ENCODE results near the gene SORCS2.

Gene SORCS2

DNA sequence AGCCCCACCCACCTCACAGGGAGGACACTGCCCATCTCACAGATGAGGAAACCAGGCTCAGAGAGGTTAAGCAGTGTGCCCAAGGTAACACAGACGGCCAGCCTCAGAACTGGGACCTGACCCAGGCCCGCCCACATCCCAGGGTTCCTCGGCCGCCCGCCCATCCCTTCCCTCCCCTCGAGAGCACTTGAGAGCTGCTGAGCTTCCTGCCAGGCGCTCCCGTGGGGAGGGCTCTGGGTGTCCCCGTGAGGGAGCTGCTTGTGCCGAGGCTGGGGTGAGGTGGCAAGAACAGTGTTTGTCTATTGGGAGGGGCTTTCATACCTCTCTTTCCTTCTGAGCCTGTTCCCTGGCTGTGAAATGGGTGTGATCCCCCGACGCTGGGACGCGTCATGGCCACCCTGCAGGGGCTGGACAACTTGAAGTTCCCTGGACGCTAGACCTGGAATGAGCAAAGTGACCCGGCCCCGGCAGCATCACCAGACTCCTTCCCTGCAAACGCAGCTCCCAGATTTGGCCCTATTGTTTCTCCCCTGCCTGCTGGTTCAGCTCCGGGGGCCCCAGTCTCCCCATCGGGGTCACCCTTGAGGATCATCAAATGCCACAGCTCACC, 542.4 kb downstream of the SORCS2 start:
- no peak for DNase-seq (ENCODE audit: low spot score)

DNA sequence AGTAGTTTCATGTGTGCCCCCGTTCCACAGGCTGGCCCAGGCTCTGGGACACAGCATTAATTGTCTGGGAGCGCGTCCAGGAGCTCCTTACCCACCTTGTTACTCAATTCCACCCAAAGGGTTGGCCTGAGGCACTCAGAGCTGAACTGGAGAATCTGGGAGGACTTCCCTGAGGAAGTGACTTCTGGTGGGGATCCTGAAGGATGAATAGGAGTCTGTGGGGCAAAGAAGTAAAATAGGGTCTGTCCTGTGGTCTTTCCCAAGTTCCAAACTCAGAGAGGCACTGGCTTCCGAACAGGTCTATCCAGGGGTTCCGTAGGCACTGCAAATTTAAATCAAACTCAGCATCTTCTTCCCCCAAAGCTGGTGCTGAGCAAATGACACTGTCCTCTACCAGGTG, 543.1 kb downstream of the SORCS2 start:
- DNase-seq (ENCODE audit: low spot score), result no peak

DNA sequence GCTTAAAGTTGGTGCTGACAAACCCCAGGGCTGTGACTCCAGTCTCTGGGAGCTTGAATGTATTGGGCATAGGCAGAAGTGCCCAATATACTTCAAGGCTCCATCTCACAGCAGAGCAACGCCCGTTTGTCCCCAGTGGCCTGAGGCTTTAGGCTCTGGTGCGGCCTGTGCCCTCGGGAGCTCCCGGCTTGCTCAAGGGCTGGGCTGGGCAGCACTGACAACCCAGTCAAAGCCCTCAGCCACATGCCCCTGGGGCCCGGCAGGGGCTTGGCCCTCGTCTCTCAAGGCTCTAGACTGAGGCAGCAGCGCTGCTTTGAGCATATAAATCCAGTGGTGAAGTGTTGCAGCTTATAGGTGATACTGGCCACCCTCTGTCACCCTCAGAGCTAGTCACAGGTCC, 543.6 kb downstream of the SORCS2 start:
- no peak for DNase-seq (ENCODE audit: low spot score)

DNA sequence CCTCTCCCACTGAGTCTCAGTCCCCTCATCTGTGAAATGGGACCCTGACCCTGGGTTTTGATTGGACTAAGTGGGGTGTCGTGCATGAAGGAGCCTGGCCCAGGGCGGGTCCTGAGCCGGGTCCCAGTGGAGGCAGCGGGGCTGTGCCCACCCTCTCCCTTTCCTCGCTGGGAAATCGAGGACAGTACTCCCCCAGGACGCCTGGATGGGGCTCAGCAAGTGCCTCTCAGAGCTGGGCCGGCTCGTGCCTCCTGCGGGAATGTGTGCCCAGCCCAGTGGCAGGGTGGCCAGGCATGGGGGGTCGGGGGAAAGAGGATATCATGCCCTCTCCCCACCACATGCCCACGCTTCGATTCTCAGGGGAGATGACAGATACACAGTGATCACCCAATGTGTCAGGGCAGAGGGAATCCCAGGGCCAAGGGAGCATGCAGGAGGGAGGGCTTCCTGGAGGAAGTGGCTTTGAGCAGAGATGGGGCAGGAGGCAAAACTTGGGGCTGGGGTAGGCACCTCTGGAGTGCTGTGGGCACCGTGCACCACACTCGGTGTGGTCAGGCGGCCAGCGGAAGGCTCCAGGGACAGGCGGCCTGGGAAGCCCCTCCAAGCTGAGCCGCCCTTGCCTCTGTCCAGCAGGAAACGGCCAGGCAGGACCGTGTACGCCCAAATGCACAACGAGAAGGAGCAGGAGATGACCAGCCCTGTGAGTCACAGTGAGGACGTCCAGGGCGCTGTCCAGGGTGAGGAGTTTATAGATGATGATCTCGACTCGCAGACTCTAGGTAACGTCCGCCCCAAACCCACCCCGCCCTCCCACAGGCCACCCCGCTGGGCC, 544.3 kb downstream of the SORCS2 start:
- no peak for DNase-seq (ENCODE audit: low spot score)

DNA sequence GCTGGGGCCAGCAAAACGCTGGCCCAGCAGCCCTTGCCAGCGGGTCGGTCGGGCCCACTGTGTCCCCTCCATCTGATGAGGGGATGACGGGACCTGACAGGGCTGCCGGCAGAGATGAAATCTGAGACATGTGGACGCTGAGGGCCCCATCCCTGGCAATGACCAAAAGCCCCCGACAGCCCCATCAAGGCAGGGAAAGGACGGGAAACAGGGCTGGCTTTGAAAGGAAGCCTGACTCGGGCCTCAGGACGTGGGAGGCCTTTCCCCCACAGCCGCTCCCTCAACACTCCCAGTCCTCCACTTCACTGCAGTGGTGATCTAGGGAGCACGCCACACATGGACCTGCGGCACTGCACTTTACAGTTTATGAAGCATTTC, 544.9 kb downstream of the SORCS2 start:
- no peak for DNase-seq (ENCODE audit: low spot score)

DNA sequence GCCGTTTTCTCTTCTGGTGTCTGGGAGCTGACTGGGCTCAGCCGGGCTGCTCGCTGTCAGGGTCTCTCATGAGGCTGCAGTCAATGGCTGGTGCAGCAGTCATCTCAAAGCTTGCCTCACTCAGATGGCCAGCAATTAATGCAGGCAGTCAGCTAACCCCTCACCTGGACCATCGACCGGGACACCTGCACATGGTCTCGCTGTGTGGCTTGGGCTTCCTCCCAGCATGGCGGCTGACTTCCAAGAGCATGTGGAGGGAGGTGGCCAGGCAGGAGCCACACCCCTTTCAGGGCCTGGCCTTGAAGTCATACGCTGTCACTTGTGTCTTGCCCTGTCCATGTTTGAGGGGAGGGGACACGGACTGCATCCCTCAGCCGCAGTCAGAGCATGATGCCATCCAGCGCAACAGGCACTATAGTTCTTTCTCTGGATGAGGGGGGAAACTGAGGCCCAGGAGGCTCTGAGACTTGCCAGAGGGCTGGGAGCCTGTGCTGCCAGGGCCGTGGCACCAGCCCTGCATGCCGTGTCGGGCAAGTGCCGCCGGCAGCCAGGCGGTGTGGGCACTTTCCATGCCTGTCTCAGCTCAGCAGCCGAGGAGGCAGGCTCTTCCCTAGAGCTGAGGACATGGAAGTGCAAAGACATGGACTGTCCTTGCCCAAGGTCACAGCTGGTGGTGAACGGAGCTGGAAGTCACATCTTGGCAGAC, 545.6 kb downstream of the SORCS2 start:
- no peak for DNase-seq (ENCODE audit: low spot score)

DNA sequence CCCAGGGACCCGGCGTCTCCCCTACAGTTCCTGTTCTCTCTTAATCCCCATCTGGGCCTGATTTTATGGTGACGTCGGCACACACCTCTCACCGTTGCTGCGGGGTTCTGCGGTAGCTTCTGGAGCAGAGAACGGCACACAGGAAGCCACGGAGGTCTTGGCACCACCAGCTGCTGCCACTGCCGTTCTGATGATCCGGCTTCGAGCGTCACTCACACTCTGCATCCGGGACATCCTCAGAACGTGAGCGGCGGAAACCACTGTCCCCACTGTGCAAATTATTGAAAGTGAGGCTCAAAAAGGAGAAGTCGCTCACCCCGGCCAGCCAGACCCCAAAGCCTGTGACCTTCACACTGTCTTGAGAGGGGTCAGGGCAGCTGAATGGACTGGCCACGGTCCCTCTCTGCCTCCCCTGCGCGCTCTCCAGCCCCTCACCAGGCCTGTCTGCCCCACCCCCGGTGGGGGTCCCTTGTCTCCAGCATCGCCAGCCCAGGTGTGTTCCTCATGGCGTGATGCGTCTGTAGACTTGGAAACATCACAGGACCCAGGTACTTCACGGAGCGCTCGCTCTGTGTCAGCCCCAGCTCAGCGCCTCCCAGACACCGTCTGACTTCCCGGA, 546.2 kb downstream of the SORCS2 start:
- no peak for DNase-seq (ENCODE audit: low spot score)

DNA sequence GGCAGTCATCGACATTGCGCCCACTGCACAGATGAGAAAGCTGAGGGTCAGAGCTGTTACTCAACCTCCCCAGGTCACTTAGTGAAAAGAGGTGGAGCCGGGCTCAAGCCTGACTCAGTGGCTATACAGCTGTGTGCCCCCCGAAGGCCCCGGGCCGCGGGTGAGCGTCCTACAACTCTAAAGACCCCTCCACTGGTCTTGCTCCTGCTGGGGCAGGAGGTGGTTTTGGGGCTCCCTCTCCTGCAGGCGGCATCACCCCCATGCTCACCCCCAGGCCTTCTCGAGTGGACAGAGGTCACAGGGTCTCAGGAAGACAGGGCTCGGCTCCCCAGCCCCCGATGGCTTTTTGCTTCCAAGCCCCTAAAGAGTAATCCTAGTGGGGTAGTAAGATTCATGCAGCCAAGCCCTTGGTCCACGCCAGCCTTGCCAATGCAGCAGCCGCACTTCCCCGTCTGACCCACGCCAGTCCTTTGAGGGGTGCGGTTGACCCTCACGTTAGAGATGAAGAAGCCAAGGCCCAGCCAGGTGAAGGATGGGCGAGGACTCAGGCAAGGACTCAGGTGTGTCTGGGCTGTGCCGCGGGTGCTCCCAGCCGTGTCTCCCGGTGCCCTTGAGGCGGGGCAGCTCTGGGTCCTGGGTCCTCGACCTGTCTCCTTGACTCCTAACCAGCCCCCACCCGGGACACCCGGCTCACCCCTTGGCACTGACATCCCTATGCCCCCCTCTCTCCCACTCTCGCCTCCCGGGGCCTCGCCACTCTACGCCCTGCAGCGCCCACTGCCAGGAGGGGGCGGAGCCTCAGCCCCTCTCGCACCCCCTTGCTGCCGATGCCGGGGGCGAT, 547.0 kb downstream of the SORCS2 start:
- no peak for DNase-seq (ENCODE audit: low spot score)

DNA sequence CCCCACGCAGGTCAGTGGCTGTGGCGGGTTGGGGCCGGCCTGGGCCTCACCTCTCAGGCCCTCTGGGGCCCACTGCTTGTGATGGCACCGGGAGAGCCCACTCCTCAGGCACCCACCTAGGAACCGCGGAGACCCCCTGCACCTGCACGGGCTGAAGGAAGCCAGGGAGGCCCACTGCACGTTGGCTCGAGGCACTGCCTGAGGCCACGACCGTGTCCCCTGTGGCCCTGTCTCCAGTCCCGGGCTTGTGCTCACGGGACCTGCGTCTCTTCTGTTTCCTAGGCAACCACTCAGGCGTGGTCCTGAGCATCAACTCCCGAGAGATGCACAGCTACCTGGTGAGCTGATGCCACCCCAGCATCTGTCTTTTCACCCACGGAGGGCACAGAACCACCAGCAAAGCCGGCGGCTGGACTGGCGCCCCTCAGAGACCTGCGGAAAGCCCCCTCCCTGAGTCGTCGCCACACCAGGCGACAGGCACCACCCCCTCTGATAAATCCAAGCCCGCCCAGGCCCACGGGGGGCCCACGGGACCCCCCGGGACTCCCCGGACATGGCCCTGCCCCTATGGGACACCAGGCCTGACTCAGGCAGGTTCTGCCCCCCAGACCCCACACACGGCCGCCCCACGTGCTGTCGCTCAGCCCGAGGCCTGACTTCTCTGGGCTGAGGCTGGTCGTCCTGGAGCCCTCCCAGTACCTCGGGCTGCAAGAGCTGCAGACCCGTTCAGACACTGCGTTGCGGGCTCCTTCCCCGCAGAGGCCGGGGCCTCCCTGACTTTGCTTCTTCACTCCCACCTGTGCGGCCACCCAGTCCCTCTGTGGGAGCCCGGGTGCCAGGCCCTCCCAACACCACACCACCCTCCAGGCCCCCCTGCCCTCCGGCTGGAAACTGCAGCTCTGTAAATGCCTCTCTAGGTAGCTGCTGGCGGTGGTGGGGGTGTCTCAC, 547.9 kb downstream of the SORCS2 start:
- DNase-seq (ENCODE audit: low spot score), result no peak

DNA sequence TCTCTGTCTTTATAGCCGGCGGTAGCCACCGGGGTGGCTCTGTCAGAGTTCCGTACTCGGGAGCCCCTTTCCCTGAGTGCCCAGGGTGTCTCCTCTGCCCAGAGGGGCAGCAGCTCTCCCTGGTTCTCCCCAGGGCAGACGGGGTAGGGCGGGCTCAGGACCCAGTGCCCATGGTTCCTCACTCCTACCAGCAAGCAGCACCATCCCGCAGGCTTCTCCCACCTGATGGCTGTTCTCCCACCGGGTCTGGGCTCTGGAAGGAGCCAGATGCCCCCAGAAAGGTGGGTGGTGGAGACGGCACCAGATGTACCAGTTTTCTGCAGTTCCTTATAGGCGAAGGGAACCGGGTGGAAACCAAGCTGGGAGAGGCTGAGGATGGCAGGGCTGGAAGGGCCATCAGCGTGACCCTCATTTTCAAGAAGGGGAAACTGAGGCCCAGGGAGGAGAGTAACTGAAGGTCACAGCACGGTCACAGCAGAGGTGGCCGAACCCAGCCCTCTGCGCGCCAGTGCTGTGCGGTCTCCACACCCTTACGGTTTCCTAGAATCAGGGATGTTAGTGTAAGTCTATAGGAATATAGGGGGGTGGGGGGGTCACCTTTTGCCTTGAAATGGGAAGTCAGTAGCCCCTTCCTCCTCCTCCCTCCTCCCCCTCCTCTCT, 548.7 kb downstream of the SORCS2 start:
- DNase-seq (ENCODE audit: low spot score), result no peak

DNA sequence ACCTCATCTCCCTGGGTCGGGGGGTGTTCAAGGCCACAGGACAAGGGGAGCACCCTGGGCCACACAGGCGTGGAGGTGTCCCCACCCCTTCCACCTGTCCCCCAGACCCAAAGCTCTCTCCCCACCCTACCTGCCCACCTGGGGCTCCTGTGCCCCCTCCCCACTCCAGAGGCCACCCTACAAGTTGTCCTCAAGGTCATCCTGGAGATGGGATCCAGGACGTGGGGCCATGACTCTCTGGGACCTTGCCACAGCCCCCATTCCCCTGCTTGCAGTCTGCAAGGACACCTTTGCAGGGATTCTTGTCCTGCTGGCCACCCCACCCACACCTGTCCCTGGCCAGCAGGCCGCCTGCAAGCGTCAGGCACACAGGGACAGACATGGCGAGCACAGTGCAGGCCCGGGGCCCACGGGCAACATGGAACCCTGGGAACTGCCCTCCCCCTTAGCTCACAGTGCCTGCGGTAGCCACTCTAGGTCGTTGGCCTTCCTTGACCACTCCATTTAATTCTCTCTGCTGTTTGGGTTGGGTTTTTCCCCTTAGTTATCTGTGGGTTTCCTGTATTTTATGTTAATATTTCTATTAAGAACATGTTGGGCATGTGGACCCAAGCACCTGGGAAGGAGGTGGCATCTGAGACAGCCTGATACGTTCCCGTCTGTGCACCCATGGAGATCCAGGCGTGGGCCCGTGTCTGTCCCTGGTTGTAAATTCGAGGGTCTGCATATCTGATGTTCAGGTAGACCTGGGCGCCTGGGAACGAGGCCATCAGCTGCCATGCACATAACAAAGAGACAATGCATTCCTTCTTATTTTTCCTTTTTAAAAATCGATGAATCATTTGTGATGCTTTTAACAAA, 549.8 kb downstream of the SORCS2 start:
- no peak for DNase-seq (ENCODE audit: low spot score)

DNA sequence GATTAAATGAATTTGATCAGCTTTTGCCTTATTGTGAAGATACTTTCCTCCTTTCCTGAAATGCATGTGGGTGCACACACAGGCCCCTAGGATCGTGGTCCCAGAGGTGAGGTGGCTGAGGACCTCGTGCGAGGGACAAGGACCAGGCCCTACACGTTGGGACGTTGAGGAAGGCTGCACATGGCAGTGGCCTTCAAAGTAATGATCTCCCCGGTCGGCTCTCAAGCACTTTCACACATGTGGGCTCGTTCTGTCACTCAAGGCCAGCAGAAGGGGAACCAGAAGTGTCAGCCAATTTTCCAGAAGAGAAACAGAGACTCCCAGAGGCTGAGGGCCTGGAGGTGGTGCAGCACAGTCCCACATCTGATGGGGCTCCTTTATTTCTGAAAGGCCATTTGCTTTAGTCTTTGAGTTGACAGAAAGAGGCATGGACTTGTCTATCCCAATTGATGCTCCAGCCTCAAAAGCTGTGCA, 550.5 kb downstream of the SORCS2 start:
- no peak for DNase-seq (ENCODE audit: low spot score)

DNA sequence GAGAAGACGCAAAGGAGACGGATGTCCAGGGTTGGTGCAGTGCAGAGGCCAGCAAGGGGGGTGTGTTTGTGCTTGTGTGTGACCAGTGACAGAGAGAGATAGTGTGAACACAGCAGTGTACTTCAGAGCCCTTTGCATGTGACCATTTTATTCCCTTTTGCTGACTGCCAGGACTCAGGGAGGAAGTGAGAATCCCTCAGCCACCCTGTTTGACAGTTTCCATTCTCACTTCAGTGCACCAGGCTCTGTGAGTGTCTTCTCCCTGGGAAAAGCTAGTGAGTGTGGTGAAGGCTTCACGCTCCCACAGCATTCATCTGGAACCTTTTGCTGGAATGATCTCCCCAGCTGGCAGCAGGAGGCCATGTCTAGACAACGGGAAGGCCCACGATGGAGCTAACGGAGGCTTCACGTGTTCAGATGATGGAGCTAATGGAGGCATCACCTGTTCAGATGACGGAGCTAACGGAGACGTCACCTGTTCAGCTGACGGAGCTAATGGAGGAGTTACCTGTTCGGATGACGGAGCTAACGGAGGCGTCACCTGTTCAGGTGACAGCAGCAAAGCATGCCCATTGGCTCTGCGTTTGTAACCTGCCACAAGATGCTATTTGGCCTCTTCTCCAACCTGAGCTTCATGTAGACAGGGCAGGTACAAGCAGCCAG, 551.9 kb downstream of the SORCS2 start:
- no peak for DNase-seq (ENCODE audit: low spot score)

DNA sequence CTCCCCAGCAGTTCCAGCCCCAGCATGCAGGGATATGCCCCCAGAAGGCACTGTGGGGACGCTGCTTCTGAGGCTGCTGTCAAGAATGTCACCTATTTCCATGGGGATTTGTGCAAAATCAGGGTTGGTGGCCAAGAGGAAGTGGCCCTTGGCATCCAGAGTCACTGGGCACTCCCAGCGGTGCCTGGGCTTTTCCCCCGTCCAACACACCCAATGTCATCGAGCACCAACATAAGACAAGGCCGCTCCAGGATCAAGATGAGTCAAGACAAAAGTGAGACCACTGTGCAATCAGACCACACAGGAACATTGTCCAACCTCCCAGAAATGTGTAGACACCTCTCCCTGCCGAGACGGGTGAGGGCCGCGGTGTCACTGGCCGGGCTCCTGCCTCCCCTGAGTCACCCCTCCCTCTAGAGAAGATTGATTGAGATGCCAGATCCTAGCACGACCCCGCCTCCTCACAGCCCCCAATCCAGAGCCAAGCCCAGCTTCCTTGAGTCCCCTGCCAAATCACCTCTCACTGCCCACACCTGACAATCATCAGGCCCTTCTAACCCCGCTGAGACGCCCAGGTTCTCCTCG, 553.1 kb downstream of the SORCS2 start:
- DNase-seq (ENCODE audit: low spot score), result no peak

DNA sequence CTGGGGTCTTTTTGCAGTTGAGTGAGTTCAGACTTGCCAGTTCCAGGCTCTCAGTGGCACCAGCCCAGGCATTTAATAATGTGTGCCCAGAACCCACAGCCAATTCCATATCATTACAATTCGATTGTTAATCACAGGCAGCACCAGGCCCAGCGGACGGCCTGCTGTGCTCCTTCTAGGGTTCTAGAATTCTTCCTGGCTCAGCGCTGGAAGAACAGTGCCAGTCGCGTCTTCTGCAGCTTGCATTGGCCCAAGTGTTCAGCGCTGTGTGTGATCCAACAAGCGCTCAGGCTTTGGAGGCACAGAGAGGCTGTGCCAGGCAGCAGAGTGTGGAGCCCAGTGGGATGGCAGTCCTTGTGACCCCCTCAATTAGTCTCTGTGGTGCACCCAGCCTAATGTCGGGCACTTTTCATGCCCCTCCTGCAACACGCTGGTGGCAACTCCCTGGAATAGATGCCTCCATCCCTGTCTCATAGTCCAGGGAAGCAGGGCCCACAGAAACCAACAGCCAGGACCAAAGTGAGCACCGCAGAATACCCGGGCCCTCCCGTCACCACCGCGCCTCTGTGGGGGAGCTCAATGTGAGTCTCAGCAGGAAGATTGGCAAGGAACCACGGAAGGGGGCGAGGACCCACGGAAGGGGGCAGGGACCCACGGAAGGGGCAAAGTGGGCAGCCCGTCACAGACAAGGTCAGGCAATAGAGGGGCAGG, 554.2 kb downstream of the SORCS2 start:
- DNase-seq (ENCODE audit: low spot score), result no peak

DNA sequence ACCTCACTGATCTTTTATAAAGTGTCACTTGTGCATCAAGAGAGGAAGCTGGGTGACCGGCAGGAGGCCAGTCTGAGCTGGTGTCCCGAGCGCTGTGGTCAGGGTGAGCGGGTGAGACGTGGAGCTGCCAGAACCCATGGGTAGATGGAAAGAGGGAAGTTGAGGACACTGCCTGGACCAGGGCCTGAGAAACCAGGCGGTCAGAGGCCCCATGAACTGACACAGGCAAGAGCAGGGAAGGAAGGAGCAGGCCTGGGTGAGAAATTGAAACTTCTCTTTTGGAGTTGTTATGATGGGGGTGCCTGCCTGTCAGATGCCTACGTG, 554.7 kb downstream of the SORCS2 start:
- DNase-seq (ENCODE audit: low spot score), result no peak

DNA sequence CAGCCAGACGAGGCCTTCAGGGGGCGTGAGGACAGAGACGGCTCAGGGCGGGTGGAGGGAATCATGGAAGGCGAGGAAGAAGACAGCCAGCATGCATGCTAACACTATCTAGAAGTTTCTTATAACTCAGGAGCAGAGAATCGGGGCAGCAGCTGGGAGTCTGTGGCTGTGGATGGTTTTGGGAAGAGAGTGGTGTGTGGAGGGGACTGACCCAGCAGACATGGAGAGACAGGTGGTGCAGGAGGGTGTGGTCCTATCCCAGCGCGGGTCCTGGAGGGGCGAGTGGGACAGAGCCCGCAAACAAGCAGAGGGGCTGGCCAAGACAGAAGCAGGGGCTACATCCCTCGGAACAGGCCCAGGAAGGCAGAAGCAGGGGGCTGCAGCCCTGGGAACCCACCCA, 555.2 kb downstream of the SORCS2 start:
- no peak for DNase-seq (ENCODE audit: low spot score)

DNA sequence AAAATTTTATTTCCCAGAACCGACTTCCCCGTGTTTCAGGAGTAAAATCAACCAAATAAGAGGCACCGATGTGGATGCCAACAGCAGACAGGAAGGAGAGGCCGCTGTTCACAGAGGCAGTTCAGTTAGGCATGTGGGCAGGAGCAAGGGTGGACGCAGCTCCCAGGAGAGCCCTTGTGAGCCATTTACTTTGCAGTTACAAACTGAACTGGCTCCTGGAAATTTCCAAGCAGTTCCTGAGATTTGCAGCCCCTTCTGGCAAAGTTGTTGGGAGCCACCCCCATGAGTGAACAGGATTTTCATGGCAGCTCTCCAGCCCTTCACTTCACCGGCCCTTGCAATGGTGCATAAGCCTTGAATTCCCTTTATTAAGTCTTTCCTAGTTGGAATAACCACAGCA, 558.2 kb downstream of the SORCS2 start:
- DNase-seq (ENCODE audit: low spot score), result no peak

All from CD4-positive, alpha-beta T cell treated with Interleukin-2 at 100 ng/mL for 4 hours (primary cell).